Stimulated activated CD4-positive, alpha-beta T cell treated with anti-CD3 and anti-CD28 coated beads, Interleukin-4, amount 100 ng/mL, for 24 hours (primary cell): Measurements from ENCODE around the gene NDUFAF8.

Experiments
- DNase-seq: peaks from one replicate; pipeline ENCODE4 v3.0.0-alpha.2; 2020

Gene NDUFAF8

GRCh38 chr17:81277946-81278693 lies 39.0 kb downstream of the NDUFAF8 start:
- DNase-seq, result no peak

- no peak for DNase-seq
These were observed 39.7 kb downstream of the NDUFAF8 start for GRCh38 chr17:81278831-81279230.

- DNase-seq, result no peak
These were observed 40.5 kb downstream of the NDUFAF8 start for GRCh38 chr17:81279278-81280275.

- no peak for DNase-seq
These were observed 41.5 kb downstream of the NDUFAF8 start for GRCh38 chr17:81280571-81280970.

- DNase-seq, result no peak
These were observed 43.0 kb downstream of the NDUFAF8 start for GRCh38 chr17:81282141-81282540.

- DNase-seq, result no peak
These were observed 43.8 kb downstream of the NDUFAF8 start for GRCh38 chr17:81282876-81283275.

- DNase-seq, result peak; percentile 67
These were observed 46.2 kb downstream of the NDUFAF8 start for GRCh38 chr17:81285179-81285878.

GRCh38 chr17:81285894-81286293 lies 46.8 kb downstream of the NDUFAF8 start:
- no peak for DNase-seq

- DNase-seq, result no peak
These were observed 47.5 kb downstream of the NDUFAF8 start for GRCh38 chr17:81286491-81287145.

- no peak for DNase-seq
These were observed 48.0 kb downstream of the NDUFAF8 start for GRCh38 chr17:81287152-81287551.

GRCh38 chr17:81287741-81288430 lies 48.8 kb downstream of the NDUFAF8 start:
- DNase-seq, result no peak

- no peak for DNase-seq
These were observed 49.6 kb downstream of the NDUFAF8 start for GRCh38 chr17:81288715-81289114.

- no peak for DNase-seq
These were observed 50.5 kb downstream of the NDUFAF8 start for GRCh38 chr17:81289627-81290026.

GRCh38 chr17:81290230-81290629 lies 51.1 kb downstream of the NDUFAF8 start:
- DNase-seq, result no peak
